Measurements from ENCODE around the gene TRIM26. TPM values are rescaled to one million over a fixed set of nuclear protein-coding genes. Genes with fewer than 3 reads are reported as not detected.

TRIM26 gene
- total and polyA plus RNA-seq, 2 of the 13 experiments (the other 11 are each of a cell fraction or from before 2014, with no cell fraction given), result 27.1 to 38.7 TPM

DNA sequence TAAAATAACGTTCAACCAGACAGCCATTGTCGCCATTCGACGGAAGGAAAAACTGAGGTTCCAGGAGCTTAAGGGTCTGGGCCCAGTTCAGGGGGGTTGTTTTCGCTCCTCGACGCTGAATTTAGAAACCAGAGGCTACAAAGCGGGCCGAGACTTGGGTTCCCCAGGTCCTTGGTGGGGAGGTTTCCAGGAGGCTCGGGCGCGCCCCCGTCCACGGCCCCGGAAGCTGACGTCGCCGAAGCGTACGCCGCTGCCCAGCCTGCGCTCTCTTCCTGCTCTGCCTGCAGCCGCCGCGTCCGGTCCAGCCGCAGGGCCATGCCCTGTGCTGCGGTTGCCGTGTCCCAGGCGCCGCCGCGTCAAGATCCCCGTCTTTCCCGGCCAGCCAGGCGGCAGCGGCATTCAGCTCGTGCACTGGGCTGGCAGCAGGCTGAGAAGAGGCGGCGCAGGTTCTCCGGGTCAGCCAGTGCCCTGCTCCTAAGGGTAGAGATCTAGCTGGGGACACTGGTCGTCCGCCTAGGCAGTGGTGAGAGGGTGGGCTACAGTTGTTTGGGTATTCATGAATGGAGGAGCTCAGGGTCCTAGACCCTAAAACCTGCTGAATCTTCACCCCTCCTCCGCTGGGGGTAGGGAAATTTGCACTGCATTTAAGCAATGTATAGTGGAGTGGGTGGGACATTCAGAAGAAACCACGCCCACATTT, 901 bp upstream of the TRIM26 start (continued):
- TF ChIP-seq, protein P1, sequence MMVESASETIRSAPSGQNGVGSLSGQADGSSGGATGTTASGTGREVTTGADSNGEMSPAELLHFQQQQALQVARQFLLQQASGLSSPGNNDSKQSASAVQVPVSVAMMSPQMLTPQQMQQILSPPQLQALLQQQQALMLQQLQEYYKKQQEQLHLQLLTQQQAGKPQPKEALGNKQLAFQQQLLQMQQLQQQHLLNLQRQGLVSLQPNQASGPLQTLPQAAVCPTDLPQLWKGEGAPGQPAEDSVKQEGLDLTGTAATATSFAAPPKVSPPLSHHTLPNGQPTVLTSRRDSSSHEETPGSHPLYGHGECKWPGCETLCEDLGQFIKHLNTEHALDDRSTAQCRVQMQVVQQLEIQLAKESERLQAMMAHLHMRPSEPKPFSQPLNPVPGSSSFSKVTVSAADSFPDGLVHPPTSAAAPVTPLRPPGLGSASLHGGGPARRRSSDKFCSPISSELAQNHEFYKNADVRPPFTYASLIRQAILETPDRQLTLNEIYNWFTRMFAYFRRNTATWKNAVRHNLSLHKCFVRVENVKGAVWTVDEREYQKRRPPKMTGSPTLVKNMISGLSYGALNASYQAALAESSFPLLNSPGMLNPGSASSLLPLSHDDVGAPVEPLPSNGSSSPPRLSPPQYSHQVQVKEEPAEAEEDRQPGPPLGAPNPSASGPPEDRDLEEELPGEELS (CRISPR knock-in tag; IDR thresholded peaks at IDR 0.05), result peak; percentile 35
- TF ChIP-seq ZNF660 (CRISPR knock-in tag; IDR thresholded peaks at IDR 0.05; ENCODE audit: borderline replicate concordance, low read depth), result no peak
- TF ChIP-seq ATM (IDR thresholded peaks at IDR 0.05; ENCODE audit: borderline replicate concordance), result no peak
- no peak for TF ChIP-seq ZNF766 (CRISPR knock-in tag; IDR thresholded peaks at IDR 0.05; ENCODE audit: borderline replicate concordance)
- no peak for TF ChIP-seq SRSF4 (IDR thresholded peaks at IDR 0.05; ENCODE audit: low read depth, low read length, poor library complexity, severe bottlenecking)
- TF ChIP-seq, protein P2, sequence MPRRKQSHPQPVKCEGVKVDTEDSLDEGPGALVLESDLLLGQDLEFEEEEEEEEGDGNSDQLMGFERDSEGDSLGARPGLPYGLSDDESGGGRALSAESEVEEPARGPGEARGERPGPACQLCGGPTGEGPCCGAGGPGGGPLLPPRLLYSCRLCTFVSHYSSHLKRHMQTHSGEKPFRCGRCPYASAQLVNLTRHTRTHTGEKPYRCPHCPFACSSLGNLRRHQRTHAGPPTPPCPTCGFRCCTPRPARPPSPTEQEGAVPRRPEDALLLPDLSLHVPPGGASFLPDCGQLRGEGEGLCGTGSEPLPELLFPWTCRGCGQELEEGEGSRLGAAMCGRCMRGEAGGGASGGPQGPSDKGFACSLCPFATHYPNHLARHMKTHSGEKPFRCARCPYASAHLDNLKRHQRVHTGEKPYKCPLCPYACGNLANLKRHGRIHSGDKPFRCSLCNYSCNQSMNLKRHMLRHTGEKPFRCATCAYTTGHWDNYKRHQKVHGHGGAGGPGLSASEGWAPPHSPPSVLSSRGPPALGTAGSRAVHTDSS (CRISPR knock-in tag; conservative IDR thresholded peaks at IDR 0.05), result 0 out of 2 replicates have a peak, but pooled peaks have one; percentile 86
- TF ChIP-seq GTF2F1 (IDR thresholded peaks at IDR 0.05; ENCODE audit: low read length), result no peak
- TF ChIP-seq ZNF780A (CRISPR knock-in tag; IDR thresholded peaks at IDR 0.05), result no peak; the same call in 1 of the 2 replicates
- TF ChIP-seq GATAD1 (CRISPR knock-in tag; IDR thresholded peaks at IDR 0.05), result peak; percentile 82
- TF ChIP-seq ZC3H4 (CRISPR knock-in tag; IDR thresholded peaks at IDR 0.05; ENCODE audit: borderline replicate concordance), result no peak
- no peak for TF ChIP-seq ZNF44 (CRISPR knock-in tag; IDR thresholded peaks at IDR 0.05)
- TF ChIP-seq TCF7 (IDR thresholded peaks at IDR 0.05; ENCODE audit: low read depth), result no peak
- no peak for TF ChIP-seq SETDB1 (CRISPR knock-in tag; IDR thresholded peaks at IDR 0.05; ENCODE audit: borderline replicate concordance)
- peak; percentile 84 for TF ChIP-seq THAP11 (CRISPR knock-in tag; IDR thresholded peaks at IDR 0.05)
- TF ChIP-seq HES4 (CRISPR knock-in tag; IDR thresholded peaks at IDR 0.05; ENCODE audit: borderline replicate concordance), result peak; percentile 51; the same call in 1 of the 2 replicates
- TF ChIP-seq, protein P3, sequence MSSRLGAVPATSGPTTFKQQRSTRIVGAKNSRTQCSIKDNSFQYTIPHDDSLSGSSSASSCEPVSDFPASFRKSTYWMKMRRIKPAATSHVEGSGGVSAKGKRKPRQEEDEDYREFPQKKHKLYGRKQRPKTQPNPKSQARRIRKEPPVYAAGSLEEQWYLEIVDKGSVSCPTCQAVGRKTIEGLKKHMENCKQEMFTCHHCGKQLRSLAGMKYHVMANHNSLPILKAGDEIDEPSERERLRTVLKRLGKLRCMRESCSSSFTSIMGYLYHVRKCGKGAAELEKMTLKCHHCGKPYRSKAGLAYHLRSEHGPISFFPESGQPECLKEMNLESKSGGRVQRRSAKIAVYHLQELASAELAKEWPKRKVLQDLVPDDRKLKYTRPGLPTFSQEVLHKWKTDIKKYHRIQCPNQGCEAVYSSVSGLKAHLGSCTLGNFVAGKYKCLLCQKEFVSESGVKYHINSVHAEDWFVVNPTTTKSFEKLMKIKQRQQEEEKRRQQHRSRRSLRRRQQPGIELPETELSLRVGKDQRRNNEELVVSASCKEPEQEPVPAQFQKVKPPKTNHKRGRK (CRISPR knock-in tag; IDR thresholded peaks at IDR 0.05), result no peak
- TF ChIP-seq TAF1 (CRISPR knock-in tag; IDR thresholded peaks at IDR 0.05), result peak; percentile 96
- peak; percentile 86 for TF ChIP-seq SP4 (CRISPR knock-in tag; IDR thresholded peaks at IDR 0.05)
- no peak for TF ChIP-seq CENPX (CRISPR knock-in tag; IDR thresholded peaks at IDR 0.05)
